HepG2 (cell line): ENCODE data around the gene TPPP3. TPM values are rescaled to one million over a fixed set of nuclear protein-coding genes. Genes with fewer than 3 reads are reported as not detected.

Experiments used
- ATAC-seq: fragments of 200-7000 bp; cut with Tn5 transposase; 3 replicates; pipeline ENCODE4 v1.9.1; 2020; ENCODE audit warnings: mild to moderate bottlenecking, moderate library complexity
- BruUV-seq: library from RNA; stranded (reverse); fragments of 400-500 nt; replicated peaks from 2 replicates; lab custom pipeline; 2021; lab: Mats Ljungman, UMichigan
- CTCF ChIA-PET: fragments of 300-600 bp; formaldehyde crosslinking; extraction: SDS; loops from one replicate; lab custom pipeline; 2021; ENCODE audit warnings: low total read pairs, inconsistent platforms, low intra/inter-chr PET ratio; lab: Yijun Ruan, JAX
- POLR2A ChIA-PET: fragments of 350-600 bp; sonication (Branson Sonifier 250); formaldehyde crosslinking; loops from one replicate; lab custom pipeline; 2020; ENCODE audit warnings: antibody characterized with exemption, inconsistent platforms; lab: Yijun Ruan, JAX
- DNase-seq: peaks from one replicate; pipeline ENCODE4 v3.0.0-alpha.2; 2015; ENCODE audit warnings: low spot score
- FAIRE-seq: peaks from 3 replicates; lab custom pipeline; 2011; peaks lifted over from hg19 to GRCh38; lab: Jason Lieb, UNC
- H2AFZ ChIP-seq: one replicate; pipeline ENCODE4 v1.6.1; 2011; ENCODE audit warnings: low read length, inconsistent platforms
- H3K27ac ChIP-seq: fragments of 300-600 bp; 3 replicates; pipeline ENCODE4 v1.8.0; 2011; ENCODE audit warnings: mixed run types, mild to moderate bottlenecking, mixed read lengths, low read length, inconsistent platforms; ENCODE audit not compliant: insufficient read depth; ENCODE audit errors: extremely low read length
- H3K27me3 ChIP-seq, 2 experiments: fragments of 200-600 bp in 1 of 2; 2 replicates in 1 of 2; 3 replicates in 1 of 2; pipeline versions ENCODE4 v1.6.0 to v1.8.0; 2011; ENCODE audit warnings: low read length in 2 of 2, mild to moderate bottlenecking in 2 of 2, moderate library complexity in 2 of 2, inconsistent platforms in 1 of 2; ENCODE audit not compliant: insufficient read depth in 2 of 2, control insufficient read depth in 1 of 2
- H3K36me3 ChIP-seq, 2 experiments: fragments of 200-600 bp in 1 of 2; replicated peaks in 1 of 2; 2 replicates in 1 of 2; 3 replicates in 1 of 2; pipeline versions ENCODE4 v1.5.1 to v1.8.0; 2011; ENCODE audit warnings: low read length in 2 of 2, inconsistent platforms in 1 of 2; ENCODE audit not compliant: insufficient read depth in 2 of 2, control insufficient read depth in 1 of 2
- H3K4me1 ChIP-seq: 2 replicates; pipeline ENCODE4 v1.5.1; 2012; ENCODE audit warnings: low read length, inconsistent platforms; ENCODE audit not compliant: insufficient read depth
- H3K4me2 ChIP-seq: 2 replicates; pipeline ENCODE4 v1.6.0; 2011; ENCODE audit warnings: low read depth, low read length, inconsistent platforms
- H3K4me3 ChIP-seq, 3 experiments: fragments of 200-600 bp in 1 of 3; sonication (generic), shearing (Covaris generic) in 1 of 3; replicated peaks in 1 of 3; 2 replicates each; pipeline ENCODE4 v1.5.1; 2011 to 2016; ENCODE audit warnings: low read length in 3 of 3, inconsistent platforms in 2 of 3, low read depth in 2 of 3, mild to moderate bottlenecking in 2 of 3, control low read depth in 1 of 3, mixed read lengths in 1 of 3; ENCODE audit not compliant: insufficient read depth in 1 of 3
- H3K79me2 ChIP-seq: one replicate; pipeline ENCODE4 v1.6.1; 2011; ENCODE audit warnings: low read length, inconsistent platforms; ENCODE audit not compliant: insufficient read depth
- H3K9ac ChIP-seq: 2 replicates; pipeline ENCODE4 v1.6.0; 2011; ENCODE audit warnings: mild to moderate bottlenecking, low read depth, low read length, inconsistent platforms; ENCODE audit not compliant: insufficient read depth
- H3K9me3 ChIP-seq: 2 replicates; pipeline ENCODE4 v1.5.1; 2012; ENCODE audit warnings: mild to moderate bottlenecking, low read length
- H4K20me1 ChIP-seq: 2 replicates; pipeline ENCODE4 v1.6.0; 2011; ENCODE audit warnings: inconsistent platforms, mild to moderate bottlenecking, low read length, moderate library complexity; ENCODE audit not compliant: insufficient read depth
- AGO2 ChIP-seq: fragments of 200-400 bp; formaldehyde crosslinking; optimal IDR thresholded peaks from 2 replicates; pipeline ENCODE3; 2017; ENCODE audit warnings: mild to moderate bottlenecking, low read depth, low read length, moderate library complexity
- TP53 ChIP-seq: sonication (generic); formaldehyde crosslinking; conservative IDR thresholded peaks from 2 replicates; pipeline ENCODE4 v1.4.0; 2020; ENCODE audit warnings: missing genetic modification reagents
- YEATS2 ChIP-seq: sonication (generic); formaldehyde crosslinking; IDR thresholded peaks from 2 replicates; pipeline ENCODE4 v1.4.0; 2020; ENCODE audit warnings: missing genetic modification reagents, borderline replicate concordance
- ZKSCAN5 ChIP-seq: sonication (generic); formaldehyde crosslinking; IDR thresholded peaks from 2 replicates; pipeline ENCODE4 v1.5.1; 2020; ENCODE audit warnings: mild to moderate bottlenecking, missing genetic modification reagents
- ZNF256 ChIP-seq: sonication (generic); formaldehyde crosslinking; conservative IDR thresholded peaks from 2 replicates; pipeline ENCODE4 v1.4.0; 2020; ENCODE audit warnings: missing genetic modification reagents
- ZNF501 ChIP-seq: sonication (generic); formaldehyde crosslinking; IDR thresholded peaks from 2 replicates; pipeline ENCODE4 v1.5.1; 2020; ENCODE audit warnings: mild to moderate bottlenecking, moderate library complexity, missing genetic modification reagents
- ZNF619 ChIP-seq: sonication (generic); formaldehyde crosslinking; IDR thresholded peaks from 2 replicates; pipeline ENCODE4 v1.4.0; 2020; ENCODE audit warnings: mild to moderate bottlenecking, missing genetic modification reagents
- ZNF687 ChIP-seq: sonication (generic); formaldehyde crosslinking; IDR thresholded peaks from 2 replicates; pipeline ENCODE4 v1.5.1; 2020; ENCODE audit warnings: mild to moderate bottlenecking, missing genetic modification reagents, moderate library complexity
- WGBS: methylation state at CpG from one replicate; pipeline ENCODE4 v1.1.6; 2017; ENCODE audit warnings: low lambda C conversion rate; 5-methylcytosine and 5-hydroxymethylcytosine counted together
- in situ Hi-C: cut with HindIII; loops from 2 replicates; pipeline ENCODE4 v1.10.0; 2017; ENCODE audit warnings: low pct_unique_long_range_greater_than_20kb; ENCODE audit not compliant: extremely low pct_ligation_motif_present
- intact Hi-C: fragments of 100-400 bp; cut with micrococcal nuclease; formaldehyde crosslinking; loops from one replicate; pipeline ENCODE4 v1.10.0; 2022; ENCODE audit not compliant: unreplicated experiment
- polyA plus RNA-seq, 8 experiments: library from polyadenylated mRNA; depleted of rRNA in 3 of 8; stranded (reverse) in 7 of 8; unstranded in 1 of 8; fragments of >200 nt; fragmentation: Illumina TruSeq in 4 of 8; extraction: Trizol in 4 of 8; gene quantifications; 2 replicates each; pipeline versions ENCODE4 v1.2.1 to v1.2.3, GENCODE V29; 2011 to 2016; ENCODE audit warnings: low read depth in 4 of 8, missing spikeins in 1 of 8, mixed read lengths in 1 of 8; ENCODE audit not compliant: insufficient read depth in 1 of 8
- total RNA-seq, 5 experiments: library from RNA; depleted of rRNA; stranded (reverse); fragments of >200 nt; fragmentation: Illumina TruSeq; extraction: Trizol; gene quantifications; 2 replicates each; pipeline ENCODE4 v1.2.3, GENCODE V29; 2016; ENCODE audit warnings: low read depth in 1 of 5
- TF ChIP-seq, protein P1 (sequence below): IDR thresholded peaks from 2 replicates; pipeline ENCODE4 v1.6.1; 2016; ENCODE audit warnings: mild to moderate bottlenecking, missing biosample characterization, missing genetic modification reagents
- TF ChIP-seq, protein P2 (sequence below): IDR thresholded peaks from 2 replicates; pipeline ENCODE4 v1.6.1; 2016; ENCODE audit warnings: missing genetic modification reagents, missing compliant biosample characterization

The TPPP3 gene
- total and polyA plus RNA-seq, 2 of the 13 experiments (the other 11 are each of a cell fraction or from before 2014, with no cell fraction given), result 0.16 to 0.44 TPM

DNA sequence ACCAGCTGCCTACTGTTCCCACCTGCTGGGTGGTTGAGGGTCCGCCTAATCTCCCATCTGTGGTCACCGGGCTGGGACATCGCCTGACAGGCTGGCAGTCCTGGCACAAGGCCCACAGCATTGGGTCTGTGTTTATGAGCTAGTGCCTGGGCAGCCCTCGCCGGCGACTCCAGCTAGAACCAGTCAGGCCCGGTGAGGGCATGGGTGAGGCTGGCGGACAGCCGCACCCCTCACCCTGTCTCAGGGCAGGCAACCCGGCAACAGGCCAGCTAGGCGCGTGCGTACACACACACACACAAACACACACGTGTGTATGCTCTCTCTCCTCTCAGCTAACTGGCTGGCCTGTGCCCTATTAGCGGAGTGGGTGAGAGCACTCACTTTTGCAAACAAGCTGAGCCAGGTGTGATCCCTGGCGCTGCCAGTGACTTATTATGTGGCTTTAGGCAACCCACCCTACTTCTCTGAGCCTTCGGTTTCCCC, 48.0 kb upstream of the TPPP3 start:
- Histone ChIP-seq H3K27me3 (no peaks in the 10 kb centered on the region), H3K27ac (no peak overlapping the region), H3K4me2 (no peak overlapping the region), H2AFZ (no peak overlapping the region), H3K4me3 (no peak overlapping the region), H3K79me2 (no peaks in the 10 kb centered on the region), H3K4me1 (peaks cover 26% of the 10 kb centered on the region), H3K9me3 (no peaks in the 10 kb centered on the region), H4K20me1 (no peaks in the 10 kb centered on the region), H3K9ac (no peak overlapping the region), H3K36me3 (peaks cover 13 to 36% of the 10 kb centered on the region in 2 experiments; a peak in 4 of 5 replicates)
- ChIA-PET CTCF (no interaction called here), POLR2A (interaction anchor here (0.9 to 1.1 kb wide), 2 partner anchors 10 to 19 kb away, joined by 3 read pairs; partner anchors contain the start of gene HSD11B2)
- BruUV-seq, result no TSS peak
- FAIRE-seq (no peak), ATAC-seq (no peak), DNase-seq (no peak)
- intact Hi-C loops (no loop called here), in situ Hi-C loops (no loop called here)
- TF ChIP-seq, protein P1, sequence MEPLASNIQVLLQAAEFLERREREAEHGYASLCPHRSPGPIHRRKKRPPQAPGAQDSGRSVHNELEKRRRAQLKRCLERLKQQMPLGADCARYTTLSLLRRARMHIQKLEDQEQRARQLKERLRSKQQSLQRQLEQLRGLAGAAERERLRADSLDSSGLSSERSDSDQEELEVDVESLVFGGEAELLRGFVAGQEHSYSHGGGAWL, result no peak
- peak; percentile 31 for TF ChIP-seq AGO2
- WGBS, result 94% methylated on average over 17 of the region's 17 CpGs

DNA sequence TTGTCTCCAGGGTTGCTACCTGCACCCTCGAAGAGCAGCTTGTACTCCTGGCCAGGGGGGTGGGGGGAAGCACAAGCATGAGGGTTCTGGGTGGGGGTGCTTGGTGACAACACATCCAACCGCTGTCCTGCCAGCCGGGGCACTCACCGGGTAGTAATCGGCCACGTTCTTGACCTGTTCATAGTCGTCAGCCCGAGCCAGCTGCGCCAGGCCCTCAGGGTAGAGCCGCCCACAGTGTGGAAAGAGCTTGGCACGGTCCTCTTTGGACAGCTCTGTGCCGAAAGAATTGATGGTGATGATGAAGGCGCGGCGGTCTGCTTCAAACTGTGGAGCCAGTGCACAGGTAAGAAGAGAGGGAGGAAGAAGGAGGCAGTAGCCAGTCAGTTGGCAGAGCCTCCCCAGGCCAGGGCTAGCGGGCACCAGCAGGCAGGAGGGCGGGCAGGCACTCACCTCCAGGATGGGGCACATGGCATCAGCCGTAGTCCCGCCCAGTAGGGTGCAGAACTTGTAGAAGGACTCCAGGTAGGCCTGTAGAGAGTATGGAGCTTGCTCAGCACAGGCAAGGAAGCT, 45.6 kb upstream of the TPPP3 start:
- Histone ChIP-seq H3K4me2 (no peak overlapping the region), H3K36me3 (peaks cover 11 to 36% of the 10 kb centered on the region in 2 experiments; a peak in 4 of 5 replicates), H3K27me3 (no peaks in the 10 kb centered on the region), H3K4me3 (no peak overlapping the region), H3K4me1 (peaks cover 2% of the 10 kb centered on the region; the same call in 1 of the 2 replicates), H2AFZ (no peak overlapping the region), H4K20me1 (no peaks in the 10 kb centered on the region), H3K27ac (no peak overlapping the region), H3K9ac (no peak overlapping the region), H3K9me3 (no peaks in the 10 kb centered on the region), H3K79me2 (no peaks in the 10 kb centered on the region)
- TF ChIP-seq ZNF619 (CRISPR knock-in tag), result no peak
- no peak for TF ChIP-seq ZKSCAN5
- TF ChIP-seq YEATS2, result no peak
- TF ChIP-seq ZNF256 (CRISPR knock-in tag), result no peak
- no peak for TF ChIP-seq ZNF687 (CRISPR knock-in tag)
- no peak for TF ChIP-seq TP53 (CRISPR knock-in tag)
- TF ChIP-seq, protein P2, sequence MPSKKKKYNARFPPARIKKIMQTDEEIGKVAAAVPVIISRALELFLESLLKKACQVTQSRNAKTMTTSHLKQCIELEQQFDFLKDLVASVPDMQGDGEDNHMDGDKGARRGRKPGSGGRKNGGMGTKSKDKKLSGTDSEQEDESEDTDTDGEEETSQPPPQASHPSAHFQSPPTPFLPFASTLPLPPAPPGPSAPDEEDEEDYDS (CRISPR knock-in tag), result no peak
- TF ChIP-seq ZNF501, result no peak
- DNase-seq (no peak), FAIRE-seq (no peak), ATAC-seq (no peak)
- intact Hi-C loops, result no loop called here
- CTCF ChIA-PET, result no interaction called here
- no TSS peak for BruUV-seq
- POLR2A ChIA-PET, result no interaction called here
- WGBS, result 98% methylated on average over 19 of the region's 19 CpGs
- in situ Hi-C loops, result no loop called here
